Measurements from ENCODE around the gene PPP5C.
"Not testable (repeated sequence)": the region's sequence is repeated elsewhere in the genome, so short reads cannot be mapped to it uniquely, and the experiment has no call there.

Gene PPP5C, protein sequence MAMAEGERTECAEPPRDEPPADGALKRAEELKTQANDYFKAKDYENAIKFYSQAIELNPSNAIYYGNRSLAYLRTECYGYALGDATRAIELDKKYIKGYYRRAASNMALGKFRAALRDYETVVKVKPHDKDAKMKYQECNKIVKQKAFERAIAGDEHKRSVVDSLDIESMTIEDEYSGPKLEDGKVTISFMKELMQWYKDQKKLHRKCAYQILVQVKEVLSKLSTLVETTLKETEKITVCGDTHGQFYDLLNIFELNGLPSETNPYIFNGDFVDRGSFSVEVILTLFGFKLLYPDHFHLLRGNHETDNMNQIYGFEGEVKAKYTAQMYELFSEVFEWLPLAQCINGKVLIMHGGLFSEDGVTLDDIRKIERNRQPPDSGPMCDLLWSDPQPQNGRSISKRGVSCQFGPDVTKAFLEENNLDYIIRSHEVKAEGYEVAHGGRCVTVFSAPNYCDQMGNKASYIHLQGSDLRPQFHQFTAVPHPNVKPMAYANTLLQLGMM

DNA sequence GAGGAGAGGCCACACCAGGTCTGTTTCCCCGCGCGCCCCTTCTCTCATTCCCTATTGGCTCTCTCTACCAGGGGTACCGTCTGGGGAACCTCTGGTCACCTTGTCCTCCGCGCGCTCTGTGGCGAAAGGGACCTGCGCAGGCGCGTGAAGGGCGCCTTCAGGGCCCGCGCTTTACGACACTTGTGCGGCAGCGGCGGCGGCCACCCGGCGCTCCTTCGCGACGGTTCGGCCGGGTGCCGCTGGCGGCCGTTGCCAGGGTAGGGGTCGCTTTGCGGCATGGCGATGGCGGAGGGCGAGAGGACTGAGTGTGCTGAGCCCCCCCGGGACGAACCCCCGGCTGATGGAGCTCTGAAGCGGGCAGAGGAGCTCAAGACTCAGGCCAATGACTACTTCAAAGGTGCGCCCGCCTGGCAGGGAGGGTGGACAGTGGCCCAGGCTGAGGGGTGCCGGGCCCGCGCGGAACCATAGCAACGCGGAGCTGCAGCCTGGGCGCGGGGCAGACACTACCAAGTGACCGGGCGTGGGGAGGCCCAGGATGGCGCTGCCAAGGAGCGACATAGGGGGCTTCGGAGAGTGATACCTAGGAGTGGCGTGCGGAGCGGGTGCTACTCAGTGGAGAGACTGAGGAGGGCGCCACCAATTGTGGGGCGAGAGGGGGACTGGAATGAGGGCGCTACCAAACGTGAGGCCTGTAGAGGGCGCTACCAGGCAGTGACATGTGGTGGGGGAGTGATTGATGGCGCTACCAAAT lies at the start of gene PPP5C:
TSS of gene PPP5C (plus strand) at position 267 of the 751 bp plus-strand sequence. CDS start at position 277, 10 bp downstream.
- peak; percentile 72 for DNase-seq

DNA sequence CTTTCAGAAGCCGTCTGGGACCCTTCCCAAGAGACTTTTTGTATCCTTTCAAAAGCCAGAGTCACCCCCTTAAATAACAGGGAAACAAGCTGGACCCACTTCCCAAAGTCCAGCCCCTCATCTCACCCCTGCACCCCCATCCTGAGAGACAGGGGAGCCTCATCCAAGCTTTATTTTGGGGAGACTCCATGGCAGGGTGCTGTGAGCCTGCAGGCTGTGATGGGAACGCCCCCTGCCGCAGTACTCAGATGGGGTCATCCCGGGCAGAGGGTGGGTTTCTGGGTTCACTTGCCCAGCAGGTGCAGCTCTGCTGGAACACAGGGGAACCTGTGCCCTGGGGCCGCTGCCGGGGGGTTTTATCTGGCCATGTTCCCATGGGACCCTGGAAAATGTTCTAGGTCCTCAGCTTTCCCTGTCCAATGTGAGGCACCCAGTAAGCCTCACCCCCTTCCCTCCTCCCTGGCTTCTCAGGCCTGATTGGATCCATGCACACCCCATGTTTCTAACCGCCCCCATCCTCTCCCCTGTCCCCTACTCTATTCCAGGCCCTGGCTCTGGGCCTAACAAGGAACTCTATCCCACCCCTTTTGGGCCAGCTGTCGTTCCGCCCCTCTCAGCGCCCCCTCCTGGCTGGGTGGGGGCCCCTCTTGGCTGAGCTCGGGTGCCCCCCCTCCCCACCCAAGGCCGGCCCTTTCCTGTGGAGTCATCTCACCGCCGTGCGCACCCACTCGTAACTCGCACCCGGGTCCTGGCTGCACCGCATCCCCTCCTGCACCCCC lies 49.0 kb upstream of the PPP5C start:
- DNase-seq, result no peak

DNA sequence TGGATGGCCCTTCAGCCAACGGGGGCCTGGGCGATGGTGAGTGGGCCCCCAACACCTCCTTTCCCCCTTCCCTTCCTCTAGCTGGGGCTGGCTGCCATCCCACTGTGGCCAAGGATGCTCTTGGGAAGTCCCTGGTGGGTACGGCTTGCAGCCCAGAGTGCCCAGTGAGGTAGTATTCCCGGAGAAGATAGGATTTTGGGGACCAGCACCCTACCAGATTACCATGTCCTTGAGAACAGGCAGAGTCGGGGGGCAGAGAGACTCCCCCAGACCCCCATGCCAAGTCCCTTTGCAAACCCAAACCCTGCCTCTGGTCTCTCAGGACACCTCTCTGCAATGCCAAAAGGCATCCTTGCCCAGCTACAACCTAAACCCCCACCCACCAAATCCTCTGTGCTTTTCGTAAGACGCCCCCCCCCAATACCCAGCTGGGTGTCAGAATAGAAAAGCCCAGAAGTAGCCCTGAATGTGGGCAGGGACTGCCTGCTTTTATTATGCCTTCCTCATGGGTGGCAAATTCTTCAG lies 48.3 kb upstream of the PPP5C start:
- no peak for DNase-seq

DNA sequence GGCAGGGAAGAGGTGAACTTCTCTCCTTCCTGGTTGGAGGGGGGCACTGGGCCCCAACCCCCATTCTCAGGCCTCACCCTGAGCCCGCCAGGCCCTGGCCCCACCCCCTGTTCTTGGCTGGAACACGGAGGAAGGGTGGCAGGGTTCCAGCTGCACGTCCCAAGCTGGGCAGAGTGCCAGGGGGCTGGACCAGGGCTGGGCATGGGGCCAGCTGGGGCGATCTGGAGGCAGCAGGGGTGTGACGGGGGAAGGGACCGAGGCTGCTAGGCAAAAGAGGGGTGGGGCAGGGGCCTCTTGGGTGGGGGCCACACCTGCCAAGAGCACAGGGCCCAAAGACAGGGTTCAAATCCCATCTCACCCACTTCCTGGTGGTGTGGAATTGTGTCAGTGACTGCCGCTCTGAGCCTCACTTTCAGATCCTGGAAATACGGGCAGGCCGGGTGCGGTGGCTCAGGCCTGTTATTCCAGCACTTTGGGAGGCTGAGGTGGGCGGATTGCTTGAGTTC lies 47.8 kb upstream of the PPP5C start:
- DNase-seq, result no peak

DNA sequence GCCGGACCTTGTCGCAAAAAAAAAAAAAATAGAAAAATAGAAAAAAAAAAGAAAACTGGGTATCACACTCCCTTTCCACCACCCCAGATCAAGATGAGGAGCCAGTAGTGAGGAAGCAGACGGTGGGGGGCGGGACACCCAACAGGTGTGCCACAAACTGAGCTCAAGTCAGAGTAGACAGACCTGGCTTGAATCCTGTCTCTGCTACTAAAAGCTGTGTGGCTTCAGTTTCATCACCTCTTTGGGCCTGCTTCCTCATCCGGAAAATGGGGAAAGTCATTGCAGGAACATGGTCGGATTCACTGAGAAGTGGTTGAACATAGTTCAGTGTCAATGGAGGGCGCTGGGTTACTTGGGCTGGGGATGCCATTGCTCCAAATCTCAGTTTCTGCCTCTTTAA lies 47.2 kb upstream of the PPP5C start:
- no peak for DNase-seq

DNA sequence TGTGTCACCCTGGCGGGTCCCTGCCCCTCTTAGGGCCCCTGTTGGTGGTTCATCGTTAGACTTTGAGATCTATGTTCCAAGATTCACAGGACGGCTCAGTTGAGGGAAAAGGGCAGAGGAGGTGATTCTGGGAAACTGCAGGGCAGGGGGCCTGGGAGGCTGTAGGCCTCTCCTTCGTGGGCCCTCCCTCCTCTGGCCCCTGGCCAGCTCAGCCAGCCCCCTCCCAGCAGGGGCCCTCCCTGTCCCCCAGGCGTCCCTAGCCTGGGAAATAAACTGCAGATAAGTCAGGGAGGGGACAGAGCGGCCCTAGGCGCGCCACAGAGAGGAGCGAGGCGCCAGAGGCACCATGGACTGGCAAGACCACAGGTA lies 43.6 kb upstream of the PPP5C start:
- no peak for DNase-seq

DNA sequence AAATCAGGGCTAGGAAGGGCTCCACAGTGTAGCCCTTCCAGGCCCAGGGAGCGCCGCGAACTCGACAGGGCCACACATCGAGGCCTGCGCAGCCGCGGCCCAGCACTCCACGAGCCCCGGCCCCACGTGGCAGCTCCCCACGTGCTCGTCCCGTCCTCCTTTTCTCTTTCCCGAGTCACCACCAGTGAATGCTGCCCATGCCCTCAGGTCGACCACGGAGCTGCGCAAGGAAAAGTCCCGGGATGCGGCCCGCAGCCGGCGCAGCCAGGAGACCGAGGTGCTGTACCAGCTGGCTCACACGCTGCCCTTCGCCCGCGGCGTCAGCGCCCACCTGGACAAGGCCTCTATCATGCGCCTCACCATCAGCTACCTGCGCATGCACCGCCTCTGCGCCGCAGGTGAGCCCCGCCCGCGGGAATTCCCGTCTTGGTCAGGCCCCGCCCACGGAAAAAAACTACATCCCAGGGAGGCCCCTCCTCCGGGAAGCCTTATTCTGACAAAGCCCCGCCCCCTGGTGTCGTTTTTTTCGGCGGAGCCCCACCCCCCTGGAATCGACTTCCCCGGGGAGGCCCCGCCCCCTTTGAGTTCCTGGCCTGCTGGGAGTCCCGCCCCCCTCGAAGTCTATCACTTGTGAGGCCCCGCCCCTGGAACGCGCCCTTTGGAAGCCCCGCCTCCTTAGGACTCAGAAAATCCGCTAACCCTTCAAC lies 43.0 kb upstream of the PPP5C start:
- no peak for DNase-seq

DNA sequence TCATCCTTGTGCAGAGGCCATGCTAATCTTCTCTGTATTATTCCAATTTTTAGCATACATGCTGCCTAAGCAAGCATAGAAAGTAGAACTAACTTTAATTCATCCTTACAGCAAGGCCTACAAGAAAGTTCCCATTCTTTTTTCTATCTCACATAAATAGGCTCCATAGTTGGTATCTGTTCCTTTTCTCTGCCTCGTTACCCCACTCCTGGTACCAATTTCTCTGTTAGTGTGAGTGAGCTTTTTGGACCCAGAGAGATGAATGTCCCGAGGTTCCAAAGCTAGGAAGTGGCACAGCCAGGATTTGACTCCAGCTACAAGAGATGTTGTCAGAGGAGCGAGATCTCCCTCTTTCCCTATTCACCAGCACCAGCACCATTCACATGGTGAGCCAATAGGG lies 40.4 kb upstream of the PPP5C start:
- no peak for DNase-seq

DNA sequence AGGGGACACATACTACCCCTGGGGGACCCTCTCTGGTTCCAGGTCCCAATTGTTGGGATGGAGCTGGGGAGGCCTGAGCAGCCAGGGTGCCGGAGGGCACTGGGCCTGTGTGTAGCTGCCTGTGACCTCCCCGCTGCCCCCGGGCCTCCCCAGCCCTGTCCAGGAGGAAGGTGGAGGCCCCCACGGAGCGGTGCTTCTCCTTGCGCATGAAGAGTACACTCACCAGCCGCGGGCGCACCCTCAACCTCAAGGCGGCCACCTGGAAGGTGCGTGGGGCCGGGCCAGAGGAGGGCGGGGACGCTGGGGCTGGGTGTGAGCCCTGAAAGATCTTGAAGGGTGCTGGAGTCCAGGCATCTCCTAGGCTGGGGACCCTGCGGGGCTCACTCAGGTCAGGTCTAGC lies 38.4 kb upstream of the PPP5C start:
- DNase-seq, result no peak

DNA sequence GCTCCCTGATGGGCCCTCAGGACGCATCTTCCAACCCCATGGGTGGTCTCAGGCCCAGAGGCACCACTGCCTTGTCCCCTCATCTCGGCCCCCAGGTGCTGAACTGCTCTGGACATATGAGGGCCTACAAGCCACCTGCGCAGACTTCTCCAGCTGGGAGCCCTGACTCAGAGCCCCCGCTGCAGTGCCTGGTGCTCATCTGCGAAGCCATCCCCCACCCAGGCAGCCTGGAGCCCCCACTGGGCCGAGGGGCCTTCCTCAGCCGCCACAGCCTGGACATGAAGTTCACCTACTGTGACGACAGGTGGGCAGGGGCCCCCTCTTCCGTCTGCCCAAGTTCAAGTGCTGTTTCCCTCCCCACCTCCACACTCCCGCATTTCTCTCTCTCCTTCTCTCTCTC lies 37.8 kb upstream of the PPP5C start:
- no peak for DNase-seq

DNA sequence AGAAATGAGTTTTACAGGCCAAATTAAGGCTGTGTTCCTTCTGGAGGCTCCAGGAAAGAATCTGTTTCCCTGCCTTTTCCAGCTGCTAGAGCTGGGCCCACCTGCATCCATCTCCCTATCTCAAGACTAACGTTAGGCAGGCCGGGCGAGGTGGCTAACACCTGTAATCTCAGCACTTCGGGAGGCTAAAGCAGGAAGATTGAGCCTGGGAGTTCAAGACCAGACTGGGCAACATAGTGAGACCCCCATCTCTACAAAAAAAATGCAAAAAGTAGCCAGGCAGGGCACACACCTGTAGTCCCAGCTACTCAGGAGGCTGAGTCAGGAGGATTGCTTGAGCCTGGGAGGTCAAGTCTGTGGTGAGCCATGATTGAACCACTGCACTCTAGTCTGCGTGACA lies 35.4 kb upstream of the PPP5C start:
- DNase-seq, result no peak

DNA sequence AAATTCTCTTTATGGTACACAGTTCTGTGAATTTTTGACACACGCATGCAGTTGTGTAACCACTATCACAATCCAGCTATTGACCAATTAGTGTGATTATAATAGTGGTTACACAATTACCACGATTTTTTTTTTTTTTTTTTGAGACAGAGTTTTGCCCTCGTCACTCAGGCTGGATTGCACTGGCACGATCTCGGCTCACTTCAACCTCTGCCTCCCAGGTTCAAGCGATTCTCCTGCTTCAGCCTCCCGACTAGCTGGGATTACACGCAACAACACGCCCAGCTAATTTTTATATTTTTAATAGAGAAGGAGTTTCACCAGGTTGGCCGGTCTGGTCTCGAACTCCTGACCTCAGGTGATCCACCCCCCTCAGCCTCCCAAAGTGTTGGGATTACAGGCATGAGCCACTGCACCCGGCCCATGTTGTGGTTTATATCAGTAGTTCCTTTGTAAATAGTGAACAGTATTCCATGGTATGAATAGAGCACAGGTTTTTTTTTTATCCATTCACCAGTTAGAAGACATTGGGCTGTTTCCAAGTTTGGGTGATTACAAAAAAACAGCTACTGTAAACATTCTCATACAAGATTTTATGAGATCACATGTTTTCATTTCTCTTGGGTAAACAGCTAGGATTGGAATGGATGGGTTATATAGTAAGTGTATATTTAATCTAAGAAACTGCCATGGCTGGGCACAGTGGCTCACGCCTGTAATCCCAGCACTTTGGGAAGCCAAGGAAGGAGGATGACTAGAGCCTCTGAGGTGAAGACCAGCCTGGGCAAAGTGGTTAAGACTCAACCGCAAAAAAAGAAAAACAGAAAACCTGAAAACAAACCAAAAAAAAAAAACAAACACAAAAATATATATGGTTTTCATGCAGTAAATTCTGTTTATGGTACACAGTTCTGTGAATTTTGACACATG lies 33.1 kb upstream of the PPP5C start:
- not testable (repeated sequence) for DNase-seq

DNA sequence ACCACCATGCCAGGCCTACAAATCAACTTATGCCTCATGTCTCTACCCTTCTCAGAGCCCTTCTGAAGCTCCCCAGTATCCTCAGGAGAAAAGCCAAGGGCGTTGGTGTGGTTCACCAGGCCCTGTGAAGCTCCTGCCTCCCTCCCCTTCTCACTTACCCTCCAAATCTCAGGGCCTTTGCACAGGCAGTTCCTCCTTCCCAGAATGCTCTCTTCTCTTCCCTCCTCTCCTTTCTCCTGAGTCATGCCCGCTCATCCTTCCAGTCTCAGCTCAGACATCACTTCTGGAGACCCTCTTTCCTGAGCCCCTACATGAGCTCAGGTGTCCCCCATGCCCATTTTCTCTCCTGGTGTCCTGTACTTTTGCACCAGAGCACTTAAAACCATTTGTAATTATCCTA lies 29.5 kb upstream of the PPP5C start:
- DNase-seq, result no peak

DNA sequence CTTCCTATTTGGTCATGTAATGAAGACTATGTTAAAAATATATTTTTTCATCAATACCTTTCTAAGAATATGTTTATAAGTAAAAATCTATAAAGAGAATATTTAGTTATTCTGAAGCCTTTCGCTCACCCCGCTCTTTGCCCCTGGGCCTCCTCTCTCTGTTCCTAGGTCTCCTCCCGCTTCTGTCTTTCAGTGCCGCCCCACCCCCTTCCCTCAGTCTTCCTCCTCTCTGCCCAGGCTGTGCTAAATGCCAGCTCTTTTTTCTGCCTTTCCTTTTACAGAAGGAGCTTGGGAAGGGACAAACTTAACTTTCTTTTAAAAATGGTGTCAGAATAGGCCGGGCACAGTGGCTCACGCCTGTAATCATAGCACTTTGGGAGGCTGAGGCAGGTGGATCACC lies 27.3 kb upstream of the PPP5C start:
- no peak for DNase-seq

DNA sequence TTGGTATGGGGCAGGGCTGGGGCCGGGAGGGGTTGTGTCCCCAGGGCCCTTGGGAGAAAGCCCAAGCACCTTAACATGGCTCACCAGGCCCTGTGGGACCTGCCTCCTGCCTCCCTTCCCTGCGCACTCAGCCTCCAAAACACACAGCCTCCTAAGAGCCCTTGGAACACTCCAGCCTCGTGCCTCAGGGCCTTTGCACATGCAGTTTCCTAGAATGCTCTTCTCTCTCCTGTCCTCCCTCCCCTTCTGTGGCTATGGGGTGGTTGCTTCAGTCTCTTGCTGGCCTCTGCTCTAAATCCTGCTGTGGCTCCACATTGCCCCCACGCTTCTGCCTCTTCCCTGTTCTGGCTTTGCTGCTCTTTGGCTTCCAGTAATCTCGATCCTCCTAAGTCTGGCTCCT lies 26.3 kb upstream of the PPP5C start:
- no peak for DNase-seq

DNA sequence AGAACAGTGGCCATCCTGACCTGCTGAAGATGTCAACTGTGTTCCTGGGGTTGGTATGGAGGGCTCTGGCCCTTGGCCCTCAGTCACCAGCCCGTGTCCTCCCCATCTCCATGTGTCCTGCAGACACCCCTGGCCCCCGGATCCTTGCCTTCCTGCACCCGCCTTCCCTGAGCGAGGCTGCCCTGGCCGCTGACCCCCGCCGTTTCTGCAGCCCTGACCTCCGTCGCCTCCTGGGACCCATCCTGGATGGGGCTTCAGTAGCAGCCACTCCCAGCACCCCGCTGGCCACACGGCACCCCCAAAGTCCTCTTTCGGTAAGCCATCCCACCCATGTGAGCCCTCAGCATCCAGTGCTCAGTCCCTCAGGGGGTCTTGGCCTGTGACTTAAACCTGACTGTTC lies 25.2 kb upstream of the PPP5C start:
- no peak for DNase-seq

DNA sequence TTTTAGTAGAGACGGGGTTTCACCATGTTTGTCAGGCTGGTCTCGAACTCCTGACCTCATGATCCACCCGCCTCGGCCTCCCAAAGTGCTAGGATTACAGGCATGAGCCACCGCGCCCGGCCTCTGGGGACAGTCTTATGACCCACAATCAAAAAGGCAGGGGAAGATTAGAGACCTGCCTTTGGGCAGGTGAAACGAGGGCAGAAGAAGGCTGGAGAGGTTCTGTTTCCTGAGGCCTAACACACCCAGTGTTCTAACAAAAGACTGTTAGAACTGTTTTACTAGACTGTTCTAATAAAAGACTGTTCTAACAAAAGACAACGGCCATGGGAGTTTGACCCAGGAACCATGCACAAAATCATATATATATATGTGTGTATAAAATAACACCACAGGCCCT lies 23.7 kb upstream of the PPP5C start:
- not testable (repeated sequence) for DNase-seq

DNA sequence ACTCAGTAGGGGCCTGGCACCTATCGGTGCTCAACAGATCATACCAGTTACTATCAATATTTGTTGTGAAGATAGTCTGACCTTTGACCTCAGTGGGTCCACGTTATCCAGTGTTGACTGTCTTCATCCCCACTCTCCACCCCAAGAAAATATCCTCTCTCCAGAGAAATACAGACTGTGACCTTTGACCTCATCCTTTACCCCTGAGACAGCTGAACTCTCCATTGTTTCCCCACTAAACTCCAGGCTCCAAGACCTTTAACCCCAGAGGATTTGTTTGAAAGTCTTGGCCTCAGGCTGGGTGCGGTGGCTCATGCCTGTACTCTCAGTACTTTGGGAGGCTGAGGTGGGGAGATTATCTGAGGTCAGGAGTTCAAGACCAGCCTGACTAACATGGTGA lies 22.6 kb upstream of the PPP5C start:
- DNase-seq, result no peak

DNA sequence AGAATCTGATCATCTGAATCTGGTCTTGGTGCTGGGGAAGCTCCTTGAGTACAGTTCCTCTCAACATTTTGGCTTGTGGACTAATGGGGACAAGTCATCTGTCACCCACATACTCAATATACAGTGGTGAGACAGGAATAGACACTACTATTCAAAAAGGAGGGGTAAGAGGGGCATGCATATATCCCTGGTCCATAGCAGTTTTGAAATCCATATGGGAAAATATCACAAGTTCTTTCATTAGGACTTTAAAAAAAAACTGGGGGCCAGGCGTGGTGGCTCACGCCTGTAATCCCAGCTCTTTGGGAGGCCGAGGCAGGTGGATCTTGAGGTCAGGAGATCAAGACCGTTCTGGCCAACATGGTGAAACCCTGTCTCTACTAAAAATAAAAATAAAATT lies 20.3 kb upstream of the PPP5C start:
- no peak for DNase-seq

DNA sequence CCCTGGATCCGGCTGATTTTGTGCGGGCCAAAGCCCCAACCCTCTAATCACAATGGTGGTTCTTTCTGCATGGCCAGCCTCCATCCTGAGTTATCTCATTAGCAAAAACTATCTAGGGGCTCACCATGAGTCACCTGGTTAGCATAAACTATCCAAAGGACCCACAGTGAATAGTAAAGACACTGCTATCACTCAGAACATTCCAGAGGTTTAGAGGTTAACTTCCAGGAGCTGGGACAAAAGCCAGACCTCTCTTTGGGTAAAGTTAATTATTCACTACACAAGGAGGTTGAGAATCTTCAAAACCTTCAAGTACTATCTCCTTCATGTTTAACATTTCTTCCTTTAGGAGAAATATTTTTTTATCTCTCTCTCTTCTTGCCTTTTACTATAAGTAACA lies 18.8 kb upstream of the PPP5C start:
- no peak for DNase-seq

DNA sequence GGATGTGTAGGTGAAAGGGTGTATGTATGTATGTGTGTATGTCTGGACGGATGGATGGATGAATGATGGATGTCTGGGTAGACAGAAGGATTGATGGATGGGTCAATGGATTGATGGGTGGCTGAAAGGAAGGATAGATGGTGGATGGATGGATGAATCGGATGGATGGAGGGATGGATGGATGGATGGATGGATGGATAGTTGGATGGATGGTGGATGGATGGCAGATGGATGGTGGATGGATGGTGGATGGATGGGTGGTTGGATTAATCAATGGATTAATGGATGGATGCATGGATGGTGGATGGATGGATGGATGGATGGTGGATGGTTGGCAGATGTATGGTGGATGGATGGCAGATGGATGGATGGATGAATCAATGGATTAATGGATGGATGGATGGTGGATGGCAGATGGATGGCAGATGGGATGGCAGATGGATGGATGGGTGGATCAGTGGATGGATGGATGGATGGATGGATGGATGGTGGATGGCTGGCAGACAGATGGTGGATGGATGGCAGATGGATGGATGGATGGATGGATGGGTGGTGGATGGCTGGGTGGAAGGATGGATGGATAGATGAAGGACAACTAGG lies 16.5 kb upstream of the PPP5C start:
- DNase-seq, result no peak
